Liver (tissue), 9 donors: ENCODE data around the gene IL1RAPL1. TPM values are rescaled to one million over a fixed set of nuclear protein-coding genes. Genes with fewer than 3 reads are reported as not detected.
"Not testable (repeated sequence)": the region's sequence is repeated elsewhere in the genome, so short reads cannot be mapped to it uniquely, and the experiment has no call there.

Source experiments
- DNase-seq: peaks from one replicate; pipeline ENCODE4 v3.0.0-alpha.2; 2017; ENCODE audit warnings: low spot score
- H3K27ac ChIP-seq, 2 donors: one replicate each; pipeline ENCODE4 v1.7.0; 2013; ENCODE audit warnings: inconsistent platforms in 2 of 2, low read length in 2 of 2, control low read depth in 1 of 2, low read depth in 1 of 2, mild to moderate bottlenecking in 1 of 2
- H3K27me3 ChIP-seq, 4 donors: one replicate each; pipeline versions ENCODE4 v1.6.1 to v1.7.0; 2013; ENCODE audit warnings: low read length in 3 of 4, inconsistent platforms in 1 of 4, mild to moderate bottlenecking in 1 of 4, moderate library complexity in 1 of 4; ENCODE audit not compliant: control insufficient read depth in 4 of 4, insufficient read depth in 4 of 4
- H3K36me3 ChIP-seq, 4 donors: one replicate each; pipeline versions ENCODE4 v1.6.1 to v1.7.0; 2013; ENCODE audit warnings: low read length in 3 of 4, mild to moderate bottlenecking in 3 of 4, low read depth in 1 of 4, moderate library complexity in 1 of 4; ENCODE audit not compliant: control insufficient read depth in 4 of 4, insufficient read depth in 3 of 4
- H3K4me1 ChIP-seq, 4 donors: one replicate each; pipeline versions ENCODE4 v1.6.1 to v1.7.0; 2013; ENCODE audit warnings: low read length in 3 of 4, mild to moderate bottlenecking in 3 of 4, moderate library complexity in 1 of 4; ENCODE audit not compliant: control insufficient read depth in 4 of 4, insufficient read depth in 4 of 4
- H3K4me3 ChIP-seq, 3 donors: one replicate each; pipeline versions ENCODE4 v1.6.1 to v1.7.0; 2013; ENCODE audit warnings: low read length in 3 of 3, control low read depth in 1 of 3, low read depth in 1 of 3, mild to moderate bottlenecking in 1 of 3
- H3K9ac ChIP-seq, 2 donors: one replicate each; pipeline ENCODE4 v1.7.0; 2013; ENCODE audit warnings: low read length in 2 of 2, mild to moderate bottlenecking in 2 of 2, moderate library complexity in 2 of 2, control low read depth in 1 of 2, low read depth in 1 of 2
- H3K9me3 ChIP-seq, 4 donors: one replicate each; pipeline versions ENCODE4 v1.6.1 to v1.7.0; 2013; ENCODE audit warnings: low read length in 3 of 4; ENCODE audit not compliant: control insufficient read depth in 4 of 4
- ATF3 ChIP-seq: IDR thresholded peaks from 2 replicates; pipeline ENCODE4 v1.6.1; 2016; ENCODE audit warnings: antibody characterized with exemption
- CTCF ChIP-seq: fragments of 150-350 bp; IDR thresholded peaks from 2 replicates; pipeline ENCODE4 v1.5.1; 2017; ENCODE audit warnings: improper control_type of control experiment, low read depth, low read length; ENCODE audit not compliant: missing input control
- EGR1 ChIP-seq, 2 donors: IDR thresholded peaks; 2 replicates each; pipeline ENCODE4 v1.6.1; 2016 to 2018; ENCODE audit warnings: antibody characterized with exemption in 2 of 2, low read depth in 2 of 2
- FOXA1 ChIP-seq: IDR thresholded peaks from 2 replicates; pipeline ENCODE4 v1.6.1; 2016; ENCODE audit warnings: antibody characterized with exemption
- FOXA2 ChIP-seq: IDR thresholded peaks from 2 replicates; pipeline ENCODE4 v1.6.1; 2016; ENCODE audit warnings: antibody characterized with exemption
- GABPA ChIP-seq, 2 donors: IDR thresholded peaks in 1 of 2; conservative IDR thresholded peaks in 1 of 2; 2 replicates each; pipeline ENCODE4 v1.6.1; 2016; ENCODE audit warnings: antibody characterized with exemption in 2 of 2, mild to moderate bottlenecking in 1 of 2, moderate library complexity in 1 of 2
- HNF4A ChIP-seq, 2 donors: conservative IDR thresholded peaks; 2 replicates each; pipeline ENCODE4 v1.6.1; 2016; ENCODE audit warnings: antibody characterized with exemption in 2 of 2, mild to moderate bottlenecking in 2 of 2
- HNF4G ChIP-seq: IDR thresholded peaks from 2 replicates; pipeline ENCODE4 v1.6.1; 2016; ENCODE audit warnings: antibody characterized with exemption
- JUND ChIP-seq, 2 donors: IDR thresholded peaks; 2 replicates each; pipeline ENCODE4 v1.6.1; 2016; ENCODE audit warnings: antibody characterized with exemption in 2 of 2
- MAX ChIP-seq: IDR thresholded peaks from 2 replicates; pipeline ENCODE4 v1.6.1; 2016; ENCODE audit warnings: antibody characterized with exemption
- NR2F2 ChIP-seq: IDR thresholded peaks from 2 replicates; pipeline ENCODE4 v1.6.1; 2016; ENCODE audit warnings: antibody characterized with exemption
- RAD21 ChIP-seq, 2 donors: IDR thresholded peaks; 2 replicates each; pipeline ENCODE4 v1.6.1; 2016; ENCODE audit warnings: antibody characterized with exemption in 2 of 2, mild to moderate bottlenecking in 2 of 2
- RXRA ChIP-seq, 2 donors: IDR thresholded peaks; 2 replicates each; pipeline ENCODE4 v1.6.1; 2017 to 2018; ENCODE audit warnings: antibody characterized with exemption in 2 of 2, mild to moderate bottlenecking in 1 of 2
- SP1 ChIP-seq: IDR thresholded peaks from 2 replicates; pipeline ENCODE4 v1.6.1; 2018; ENCODE audit warnings: antibody characterized with exemption, mild to moderate bottlenecking
- TAF1 ChIP-seq: conservative IDR thresholded peaks from 2 replicates; pipeline ENCODE4 v1.6.1; 2016; ENCODE audit warnings: antibody characterized with exemption, mild to moderate bottlenecking
- YY1 ChIP-seq: IDR thresholded peaks from 2 replicates; pipeline ENCODE4 v1.6.1; 2016; ENCODE audit warnings: antibody characterized with exemption, mild to moderate bottlenecking
- ZBTB33 ChIP-seq: IDR thresholded peaks from 2 replicates; pipeline ENCODE4 v1.6.1; 2016; ENCODE audit warnings: antibody characterized with exemption
- WGBS: extraction: QIAGEN DNeasy Blood & Tissue Kit; methylation state at CpG from one replicate; pipeline ENCODE4 v1.1.7; 2013; 5-methylcytosine and 5-hydroxymethylcytosine counted together
- polyA plus RNA-seq, 2 donors: library from polyadenylated mRNA; stranded (reverse) in 1 of 2; unstranded in 1 of 2; fragments of 200-250 nt in 1 of 2; fragments of >200 nt in 1 of 2; fragmentation: Nextera tagmentation in 1 of 2; extraction: Ambion mirVana in 1 of 2; gene quantifications; one replicate each; pipeline versions ENCODE4 v1.2.1 to v1.2.3, GENCODE V29; 2013 to 2015
- total RNA-seq, 2 donors: library from RNA; depleted of rRNA; stranded (reverse); fragments of >200 nt; gene quantifications; one replicate each; pipeline ENCODE4 v1.2.3, GENCODE V29; 2014
- TF ChIP-seq, protein P1 (sequence below): IDR thresholded peaks from 2 replicates; pipeline ENCODE4 v1.6.1; 2016; ENCODE audit warnings: antibody characterized with exemption, mild to moderate bottlenecking
- donor health status: healthy.
- donor health status: healthy.
- donor health status: healthy.
- donor health status: healthy.
- donor health status: healthy.

Gene IL1RAPL1
- total and polyA plus RNA-seq, 4 donors = 0.08 to 0.33 TPM; not detected in 2

GRCh38 chrX:29318012-29318411, 730.8 kb downstream of the IL1RAPL1 start:
- no peak overlapping the region for H3K27ac ChIP-seq
- no peak overlapping the region for H3K9ac ChIP-seq
- TF ChIP-seq TAF1 (no peak), RXRA (IDR thresholded peaks at IDR 0.05) (no peak)
- H3K9me3 ChIP-seq = no peaks in the 10 kb centered on the region
- H3K36me3 ChIP-seq = no peaks in the 10 kb centered on the region
- DNase-seq = no peak
- no peaks in the 10 kb centered on the region for H3K4me1 ChIP-seq
- peaks cover 0 to 3% (median 0%) of the 10 kb centered on the region in 4 donors for H3K27me3 ChIP-seq
- 88% methylated on average over 1 of the region's 1 CpG for WGBS
- no peak overlapping the region for H3K4me3 ChIP-seq

GRCh38 chrX:29332429-29332828, 745.2 kb downstream of the IL1RAPL1 start:
- not testable (repeated sequence) for H3K4me1 ChIP-seq, DNase-seq, H3K27me3 ChIP-seq, H3K9ac ChIP-seq, H3K27ac ChIP-seq, H3K4me3 ChIP-seq, H3K36me3 ChIP-seq, H3K9me3 ChIP-seq
- 83% methylated on average over 3 of the region's 3 CpGs for WGBS

DNA sequence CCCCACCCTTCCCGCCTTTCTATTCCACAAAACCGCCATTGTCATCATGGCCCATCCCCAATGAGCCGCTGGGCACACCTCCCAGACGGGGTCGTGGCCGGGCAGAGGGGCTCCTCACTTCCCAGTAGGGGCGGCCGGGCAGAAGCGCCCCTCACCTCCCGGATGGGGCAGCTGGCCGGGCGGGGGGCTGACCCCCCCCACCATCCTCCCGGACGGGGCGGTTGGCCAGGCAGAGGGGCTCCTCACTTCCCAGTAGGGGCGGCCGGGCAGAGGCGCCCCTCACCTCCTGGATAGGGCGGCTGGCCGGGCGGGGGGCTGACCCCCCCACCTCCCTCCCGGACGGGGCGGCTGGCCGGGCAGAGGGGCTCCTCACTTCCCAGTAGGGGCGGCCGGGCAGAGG, 745.8 kb downstream of the IL1RAPL1 start:
- not testable (repeated sequence) for H3K36me3 ChIP-seq, H3K27ac ChIP-seq, H3K9ac ChIP-seq, DNase-seq, H3K27me3 ChIP-seq, H3K9me3 ChIP-seq, H3K4me1 ChIP-seq, H3K4me3 ChIP-seq
- 97% methylated on average over 10 of the region's 27 CpGs for WGBS

- H3K9ac ChIP-seq = no peak overlapping the region
- TF ChIP-seq MAX (no peak), HNF4A (conservative IDR thresholded peaks at IDR 0.05) (no peak), HNF4G (no peak), NR2F2 (no peak), FOXA2 (no peak), JUND (IDR thresholded peaks at IDR 0.05) (no peak), RAD21 (IDR thresholded peaks at IDR 0.05) (no peak), FOXA1 (no peak), EGR1 (IDR thresholded peaks at IDR 0.05; ENCODE audit: low read depth in 2 of 2) (no peak), CTCF (no peak), TAF1 (no peak), ATF3 (no peak), YY1 (no peak), GABPA (IDR thresholded peaks at IDR 0.05 in 1 of 2, conservative IDR thresholded peaks at IDR 0.05 in 1 of 2) (no peak), SP1 (no peak), ZBTB33 (no peak), RXRA (IDR thresholded peaks at IDR 0.05) (no peak)
- TF ChIP-seq, protein P1, sequence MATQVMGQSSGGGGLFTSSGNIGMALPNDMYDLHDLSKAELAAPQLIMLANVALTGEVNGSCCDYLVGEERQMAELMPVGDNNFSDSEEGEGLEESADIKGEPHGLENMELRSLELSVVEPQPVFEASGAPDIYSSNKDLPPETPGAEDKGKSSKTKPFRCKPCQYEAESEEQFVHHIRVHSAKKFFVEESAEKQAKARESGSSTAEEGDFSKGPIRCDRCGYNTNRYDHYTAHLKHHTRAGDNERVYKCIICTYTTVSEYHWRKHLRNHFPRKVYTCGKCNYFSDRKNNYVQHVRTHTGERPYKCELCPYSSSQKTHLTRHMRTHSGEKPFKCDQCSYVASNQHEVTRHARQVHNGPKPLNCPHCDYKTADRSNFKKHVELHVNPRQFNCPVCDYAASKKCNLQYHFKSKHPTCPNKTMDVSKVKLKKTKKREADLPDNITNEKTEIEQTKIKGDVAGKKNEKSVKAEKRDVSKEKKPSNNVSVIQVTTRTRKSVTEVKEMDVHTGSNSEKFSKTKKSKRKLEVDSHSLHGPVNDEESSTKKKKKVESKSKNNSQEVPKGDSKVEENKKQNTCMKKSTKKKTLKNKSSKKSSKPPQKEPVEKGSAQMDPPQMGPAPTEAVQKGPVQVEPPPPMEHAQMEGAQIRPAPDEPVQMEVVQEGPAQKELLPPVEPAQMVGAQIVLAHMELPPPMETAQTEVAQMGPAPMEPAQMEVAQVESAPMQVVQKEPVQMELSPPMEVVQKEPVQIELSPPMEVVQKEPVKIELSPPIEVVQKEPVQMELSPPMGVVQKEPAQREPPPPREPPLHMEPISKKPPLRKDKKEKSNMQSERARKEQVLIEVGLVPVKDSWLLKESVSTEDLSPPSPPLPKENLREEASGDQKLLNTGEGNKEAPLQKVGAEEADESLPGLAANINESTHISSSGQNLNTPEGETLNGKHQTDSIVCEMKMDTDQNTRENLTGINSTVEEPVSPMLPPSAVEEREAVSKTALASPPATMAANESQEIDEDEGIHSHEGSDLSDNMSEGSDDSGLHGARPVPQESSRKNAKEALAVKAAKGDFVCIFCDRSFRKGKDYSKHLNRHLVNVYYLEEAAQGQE = no peak
- H3K27me3 ChIP-seq = no peaks in the 10 kb centered on the region
- no peak overlapping the region for H3K27ac ChIP-seq
- H3K4me1 ChIP-seq = no peaks in the 10 kb centered on the region
- DNase-seq = no peak
- H3K4me3 ChIP-seq = no peak overlapping the region
- H3K36me3 ChIP-seq = no peaks in the 10 kb centered on the region
- no peaks in the 10 kb centered on the region for H3K9me3 ChIP-seq
These were observed 761.0 kb downstream of the IL1RAPL1 start for GRCh38 chrX:29348288-29348687.
